Measurements from ENCODE around the gene DENND1A.

DENND1A gene

GRCh38 chr9:123615381-123615780 is 314.5 kb downstream of the DENND1A start:
- no peak for DNase-seq (ENCODE audit: low spot score)

DNA sequence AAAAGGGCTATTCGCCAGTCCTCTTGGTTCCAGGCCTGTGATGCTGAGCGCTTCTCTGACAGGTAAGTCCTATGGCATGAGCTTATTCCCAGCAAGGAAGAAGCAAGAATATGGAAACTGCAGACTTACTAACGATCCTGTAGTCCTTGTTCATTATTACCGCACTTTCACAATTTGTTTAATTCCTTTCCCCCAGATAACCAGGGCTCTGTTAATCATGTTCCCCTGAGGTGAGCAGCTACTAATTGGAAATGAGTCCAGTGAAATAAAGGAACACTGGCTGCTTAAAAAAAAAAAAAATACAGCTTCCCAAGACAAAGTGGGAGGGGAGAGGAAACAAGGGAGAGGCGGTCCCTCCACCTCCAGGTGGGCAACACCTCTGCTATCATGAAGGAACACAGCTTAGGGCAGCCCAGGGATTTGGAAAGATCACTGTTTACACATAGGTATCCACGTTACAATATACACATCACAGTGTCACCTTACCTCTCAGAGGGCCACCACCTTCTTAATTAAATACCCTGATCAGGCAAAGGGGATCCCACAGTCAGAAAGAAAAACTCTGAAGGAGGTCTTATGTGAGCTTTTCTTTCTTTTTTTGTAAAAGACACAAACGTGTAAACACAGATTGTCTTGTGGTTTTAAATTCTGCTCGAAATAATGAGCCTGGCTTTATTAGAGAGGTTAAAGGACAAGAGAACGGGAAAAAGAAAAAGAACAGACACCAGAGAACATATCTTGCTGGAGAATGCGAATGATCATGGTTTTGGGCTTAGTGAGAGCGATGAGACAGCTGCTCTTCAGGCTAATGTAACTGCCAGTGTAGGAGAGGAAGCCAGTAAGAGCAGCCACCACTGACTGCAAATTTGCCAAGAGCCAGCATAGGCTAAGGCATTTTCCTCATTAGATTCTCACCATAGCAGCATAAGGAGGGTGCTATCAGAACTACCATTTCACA is 315.3 kb downstream of the DENND1A start:
- DNase-seq (ENCODE audit: low spot score), result no peak

DNA sequence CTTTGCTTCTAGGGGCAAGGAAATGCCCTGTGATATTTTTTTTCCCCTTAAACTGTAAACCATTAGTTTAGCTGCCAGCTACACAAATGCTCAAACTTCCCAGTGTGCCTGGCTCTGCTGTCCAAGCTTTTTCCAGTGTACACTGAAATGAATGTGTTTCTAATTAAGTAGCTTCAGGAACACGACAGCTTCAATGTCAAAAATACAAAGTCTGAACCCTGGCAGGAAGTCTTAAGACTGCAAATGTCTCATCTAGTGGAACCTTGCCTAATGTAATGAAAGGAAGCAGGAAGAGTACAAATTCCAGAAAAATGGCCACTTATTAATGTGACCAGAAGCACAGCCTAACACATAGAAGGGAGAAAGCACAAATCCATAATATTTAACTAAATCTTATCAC is 318.7 kb downstream of the DENND1A start:
- DNase-seq (ENCODE audit: low spot score), result peak; percentile 60

DNA sequence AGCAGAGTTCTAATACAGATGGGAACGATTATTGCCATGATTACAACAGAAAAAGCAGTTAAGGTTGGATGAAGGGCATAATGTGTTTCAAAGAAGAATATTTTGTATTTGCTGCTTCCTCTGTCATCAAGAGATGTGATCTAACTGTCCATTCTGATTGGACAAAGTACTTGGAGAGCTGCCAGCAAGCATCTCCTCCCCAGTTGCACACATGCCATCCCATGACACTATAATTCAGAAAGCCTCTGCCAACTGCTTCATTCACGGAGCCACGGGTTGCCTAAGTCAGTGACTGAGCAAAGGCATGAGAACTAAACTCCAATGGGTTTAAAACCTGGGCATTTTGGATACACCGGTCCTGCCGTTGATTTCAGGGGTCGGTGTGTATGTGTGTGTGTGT is 320.1 kb downstream of the DENND1A start:
- no peak for DNase-seq (ENCODE audit: low spot score)

DNA sequence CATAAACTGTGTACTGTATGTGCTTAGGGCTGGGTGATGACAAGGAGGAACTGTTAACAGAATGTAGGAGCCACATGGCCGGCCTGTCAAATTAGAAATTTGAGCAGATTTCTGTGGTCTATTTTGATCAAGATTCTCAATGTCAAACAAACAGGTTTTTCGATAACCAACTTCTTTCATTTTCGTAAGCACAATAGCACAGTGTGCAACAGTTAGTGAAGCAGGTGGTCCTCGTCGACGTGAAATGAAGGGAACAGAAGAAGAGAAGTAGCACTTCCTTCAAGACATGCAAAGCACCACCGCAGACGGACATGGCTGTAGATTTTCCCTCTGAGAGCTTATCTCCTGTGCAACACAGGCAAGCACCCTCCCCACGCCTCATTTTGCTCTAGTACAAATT is 321.8 kb downstream of the DENND1A start:
- DNase-seq (ENCODE audit: low spot score), result no peak

GRCh38 chr9:123607479-123607878 is 322.4 kb downstream of the DENND1A start:
- DNase-seq (ENCODE audit: low spot score), result no peak

DNA sequence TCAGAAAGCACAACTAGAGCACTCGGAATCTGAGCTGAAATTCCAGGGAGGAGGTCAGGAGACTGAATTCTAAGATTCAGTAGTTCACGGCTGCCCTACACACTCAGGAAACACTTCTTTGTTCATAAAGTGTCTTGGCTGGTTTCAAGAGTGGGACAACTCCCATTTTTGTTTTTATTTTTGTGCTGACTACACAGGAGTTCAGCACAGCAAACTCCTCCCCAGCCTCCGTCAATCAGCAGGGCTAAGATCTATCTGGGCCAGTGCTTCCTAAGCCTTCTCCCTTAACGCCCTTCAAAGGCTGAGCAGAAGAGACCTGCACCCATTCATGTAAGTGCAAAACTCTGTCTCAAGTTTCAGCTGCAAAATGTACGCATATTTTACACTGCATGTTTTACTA is 323.8 kb downstream of the DENND1A start:
- no peak for DNase-seq (ENCODE audit: low spot score)

DNA sequence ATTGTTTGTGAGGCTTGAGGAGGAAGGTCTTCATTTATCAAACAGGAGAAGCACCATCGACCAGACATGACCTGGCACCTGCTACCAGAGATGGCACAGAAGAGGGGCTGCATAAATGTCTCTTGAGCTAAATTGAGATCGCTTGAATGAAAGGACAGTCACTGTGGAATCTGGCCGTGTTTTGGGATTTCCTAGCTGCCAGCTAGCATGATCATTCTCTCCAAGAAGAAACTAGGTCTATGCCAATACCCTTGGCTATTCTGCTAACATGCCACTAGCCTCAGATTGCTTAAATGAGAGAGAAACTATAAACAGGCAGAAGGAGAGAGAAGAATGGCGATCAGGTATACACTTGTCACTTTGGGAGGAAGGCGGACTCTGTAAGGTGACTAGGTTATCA is 324.6 kb downstream of the DENND1A start:
- no peak for DNase-seq (ENCODE audit: low spot score)

DNA sequence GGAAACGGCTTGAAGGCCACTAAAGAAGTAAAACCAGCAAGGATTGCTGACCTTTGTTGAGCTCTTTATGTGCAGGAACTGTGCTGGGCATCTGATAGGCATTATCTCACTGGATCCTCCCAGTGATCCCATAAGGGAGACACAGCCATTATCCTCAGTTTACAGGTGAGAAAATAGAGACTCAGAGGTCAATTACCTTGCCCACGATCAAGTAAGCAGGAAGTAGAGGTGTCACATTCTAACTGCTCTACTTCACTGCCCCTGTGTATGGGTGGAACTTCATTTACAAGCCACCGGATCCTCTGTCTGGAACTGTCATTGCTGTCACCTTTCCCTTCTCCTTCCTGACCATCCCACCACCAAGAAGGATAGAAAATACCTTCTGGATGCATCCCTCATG is 325.1 kb downstream of the DENND1A start:
- no peak for DNase-seq (ENCODE audit: low spot score)

DNA sequence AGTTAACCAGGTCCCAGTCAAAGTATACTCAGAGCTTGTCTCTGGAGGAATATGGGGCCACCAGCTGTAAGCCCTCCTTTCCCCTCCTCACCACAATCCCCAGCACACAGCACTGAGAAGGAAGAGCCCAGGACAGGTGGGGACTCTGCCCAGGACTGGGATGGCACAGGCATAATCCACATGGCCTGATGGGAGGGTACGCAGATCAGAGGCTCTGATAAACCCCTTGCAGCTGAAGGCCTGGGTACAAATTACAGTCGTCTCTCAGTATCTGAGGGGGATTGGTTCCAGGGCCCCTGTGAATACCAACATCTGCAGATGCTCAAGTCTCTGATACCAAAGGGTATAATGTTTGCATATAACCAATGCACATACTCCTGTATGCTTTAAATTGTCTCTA is 328.1 kb downstream of the DENND1A start:
- DNase-seq (ENCODE audit: low spot score), result no peak

GRCh38 chr9:123599781-123600180 is 330.1 kb downstream of the DENND1A start:
- no peak for DNase-seq (ENCODE audit: low spot score)

GRCh38 chr9:123597876-123598556 is 331.9 kb downstream of the DENND1A start:
- no peak for DNase-seq (ENCODE audit: low spot score)

GRCh38 chr9:123597048-123597447 is 332.9 kb downstream of the DENND1A start:
- DNase-seq (ENCODE audit: low spot score), result no peak

DNA sequence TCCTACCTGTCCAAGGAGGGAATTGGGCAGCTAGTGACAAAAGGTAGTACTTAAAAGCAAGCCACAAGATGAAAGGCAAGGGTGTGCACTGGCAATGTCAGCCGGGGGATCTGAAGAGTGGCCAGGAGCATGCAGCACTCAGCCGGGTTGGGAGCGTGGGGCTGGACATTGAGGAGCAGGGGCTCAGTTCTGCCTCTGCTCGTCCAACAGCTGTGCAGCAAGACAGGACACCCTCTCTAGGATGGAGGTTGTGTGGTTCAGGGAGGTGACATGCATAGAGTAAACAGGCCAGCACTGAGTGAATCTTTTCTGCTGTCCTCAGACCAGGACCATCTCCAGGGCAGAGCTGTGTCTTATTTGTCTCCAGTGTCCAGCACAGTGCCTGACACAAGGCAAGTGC is 338.6 kb downstream of the DENND1A start:
- DNase-seq (ENCODE audit: low spot score), result no peak

DNA sequence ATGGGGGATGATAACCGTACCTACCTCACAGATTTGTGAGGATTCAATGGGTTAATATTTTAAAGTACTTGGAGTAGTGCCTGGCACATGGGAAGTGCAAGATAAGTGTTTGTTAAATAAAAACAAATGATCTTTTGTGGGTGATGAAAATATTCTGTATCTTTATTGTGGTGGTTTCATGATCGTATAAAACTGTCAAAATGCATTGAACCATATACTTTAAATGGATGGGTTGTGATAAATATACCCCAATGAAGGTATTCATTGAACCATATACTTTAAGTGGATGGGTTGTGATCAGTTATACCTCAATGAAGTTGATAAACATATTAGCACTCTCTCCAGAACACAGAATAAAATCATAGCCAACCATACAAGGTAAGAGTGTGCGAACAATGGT is 339.4 kb downstream of the DENND1A start:
- no peak for DNase-seq (ENCODE audit: low spot score)

DNA sequence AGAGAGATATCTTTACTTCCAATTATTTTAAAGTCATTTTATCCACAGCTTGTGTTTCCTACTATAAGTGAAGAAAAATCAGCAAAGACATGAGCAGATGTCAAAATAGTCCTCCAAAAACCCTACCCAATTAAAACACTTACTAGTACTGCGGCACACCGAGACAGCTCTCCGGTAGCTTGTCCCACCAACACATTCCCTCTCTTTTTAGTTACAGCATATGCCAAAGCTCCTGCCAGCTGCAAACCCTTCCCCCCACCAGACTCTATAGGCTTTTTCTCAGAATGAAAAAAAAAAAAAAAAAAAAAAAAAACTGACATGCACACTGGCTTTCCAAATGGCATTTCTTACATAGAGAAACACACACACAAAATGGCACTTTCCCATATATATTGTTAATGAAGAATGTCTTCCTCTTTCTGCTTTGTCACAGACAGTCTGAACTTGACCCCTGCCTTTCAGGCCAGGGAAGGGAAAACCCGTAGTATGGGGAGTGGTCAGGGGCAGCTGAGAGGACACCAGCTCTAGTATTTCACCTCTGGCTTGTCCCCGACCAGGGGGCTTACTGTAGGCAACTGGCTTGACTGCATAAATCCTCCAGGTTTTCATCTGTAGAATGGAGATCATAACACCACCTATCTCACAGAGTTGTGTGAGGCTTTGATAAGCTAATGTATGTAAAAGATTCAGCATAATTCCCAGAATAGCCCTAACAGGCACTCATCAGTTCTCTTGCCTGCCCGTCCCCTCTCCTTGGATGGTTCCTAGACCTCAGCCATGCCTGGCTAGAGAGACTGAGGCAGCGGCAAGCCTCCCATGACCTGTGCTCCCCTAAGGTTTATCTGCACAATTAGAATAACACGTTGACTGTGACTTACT is 340.3 kb downstream of the DENND1A start:
- no peak for DNase-seq (ENCODE audit: low spot score)

DNA sequence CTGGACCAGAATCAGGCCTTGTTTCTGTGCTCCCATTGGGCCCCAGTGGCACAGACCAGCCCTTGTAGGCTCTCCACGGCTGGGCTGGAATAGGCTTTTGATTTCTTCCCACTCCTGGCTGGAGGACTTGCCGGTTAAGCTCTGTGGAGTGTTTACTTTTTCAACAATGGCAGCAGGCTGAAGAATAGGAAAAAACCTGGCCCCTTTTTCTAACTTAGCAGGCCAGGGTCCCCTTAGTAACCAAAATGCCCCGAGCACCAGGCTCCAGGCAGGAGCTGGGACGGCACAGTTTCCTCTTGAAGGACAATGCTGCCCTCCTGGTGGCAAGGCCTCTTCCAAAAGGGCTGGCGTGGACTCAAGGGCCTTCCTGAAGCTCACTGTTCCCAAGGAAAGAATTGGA is 343.7 kb downstream of the DENND1A start:
- DNase-seq (ENCODE audit: low spot score), result no peak

DNA sequence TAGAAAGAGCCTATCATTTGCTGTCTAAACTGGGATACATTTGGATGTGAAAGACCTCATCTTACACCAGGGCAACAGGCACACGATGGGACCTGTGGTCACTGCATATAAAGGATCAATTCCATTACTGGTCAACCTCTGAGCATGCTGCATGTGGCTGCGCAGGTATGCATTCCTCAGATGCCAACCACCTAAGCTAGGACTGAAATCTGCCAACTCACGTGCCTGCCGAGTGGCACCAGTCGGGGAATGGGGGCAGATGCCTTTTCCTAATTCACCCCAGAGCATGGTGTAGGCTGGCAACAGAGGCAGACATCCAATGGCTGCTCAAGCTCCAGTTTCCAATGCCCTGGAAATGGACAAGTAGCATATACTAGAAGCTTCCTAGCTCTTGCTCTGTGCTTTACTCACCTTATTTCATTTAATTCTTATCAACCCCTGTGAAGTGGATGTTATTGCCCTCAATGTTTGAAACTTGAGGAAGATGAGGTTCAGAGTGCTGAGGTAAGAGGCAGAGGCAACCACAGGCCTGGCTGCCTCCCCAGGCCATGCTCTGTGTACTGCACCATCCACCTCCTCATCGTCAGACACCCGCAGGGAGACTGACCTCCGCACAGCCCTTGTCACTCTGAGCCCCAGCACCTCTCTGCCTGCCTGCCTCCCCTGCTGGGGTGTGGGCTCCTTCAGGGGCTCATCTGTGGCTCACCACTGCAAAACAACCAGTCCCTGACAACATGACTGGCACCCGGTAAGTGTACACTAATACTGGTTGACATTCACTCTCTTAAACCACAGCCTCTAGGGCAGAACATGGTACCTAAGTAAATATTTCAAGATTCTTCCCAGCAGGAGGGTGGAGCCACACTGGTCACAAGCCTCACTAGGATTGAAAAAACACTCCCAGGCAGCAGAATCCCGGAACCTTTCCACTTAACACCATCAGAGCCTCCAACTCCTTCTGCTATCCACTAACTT is 345.4 kb downstream of the DENND1A start:
- DNase-seq (ENCODE audit: low spot score), result no peak

GRCh38 chr9:123583646-123584045 is 346.3 kb downstream of the DENND1A start:
- DNase-seq (ENCODE audit: low spot score), result no peak

DNA sequence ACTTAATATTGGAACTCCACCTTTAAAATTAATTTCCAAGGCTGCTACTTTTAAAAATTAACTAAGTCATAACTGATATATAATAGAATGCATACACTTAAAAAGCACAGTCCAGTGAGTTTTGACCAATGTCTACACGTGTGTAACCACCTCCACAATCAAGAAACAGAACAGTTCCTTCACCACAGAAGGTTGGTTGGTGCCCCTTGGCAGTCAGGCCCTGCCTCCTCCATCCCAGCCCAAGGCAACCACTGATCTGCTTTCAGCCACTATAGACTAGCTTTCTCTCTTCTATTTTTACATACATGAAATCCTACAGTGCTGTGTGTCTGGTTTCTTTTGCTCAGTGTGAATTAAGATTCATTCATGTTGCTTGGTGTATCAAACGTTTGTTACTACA is 358.7 kb downstream of the DENND1A start:
- DNase-seq (ENCODE audit: low spot score), result no peak
